Measurements from ENCODE around the gene SHANK2.

DNA sequence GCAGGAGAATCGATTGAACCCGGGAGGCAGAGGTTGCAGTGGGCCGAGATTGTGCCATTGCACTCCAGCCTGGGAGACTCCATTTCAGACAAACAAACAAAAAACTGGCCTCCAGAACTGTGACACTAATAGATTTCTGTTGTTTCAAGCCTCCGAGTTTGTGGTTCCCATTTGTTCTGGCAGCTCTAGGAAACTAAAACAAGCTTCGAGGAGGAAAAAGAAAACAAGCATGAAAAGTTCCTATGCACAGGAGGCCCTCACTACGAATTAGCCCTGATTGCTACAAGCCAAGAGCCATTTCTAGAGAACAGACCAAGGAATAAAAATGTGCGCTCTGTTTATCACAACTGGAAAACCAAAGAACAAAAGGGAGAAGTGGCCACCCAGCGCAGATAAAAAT, 47.8 kb upstream of the SHANK2 start:
- TF ChIP-seq CTCF (IDR thresholded peaks at IDR 0.05) (no peak), POLR2AphosphoS5 (IDR thresholded peaks at IDR 0.05) (no peak), POLR2A (IDR thresholded peaks at IDR 0.05) (no peak), EP300 (IDR thresholded peaks at IDR 0.05) (no peak)

Data from upper lobe of left lung (tissue), 4 donors.